GM21528 (cell line): ENCODE measurements around the gene KCNQ1.

ENCODE experiments used
- ATAC-seq: cut with Tn5 transposase; IDR thresholded peaks from one replicate; pipeline ENCODE4 v1.9.1; 2021; ENCODE audit warnings: mild to moderate bottlenecking, moderate library complexity; ENCODE audit not compliant: unreplicated experiment, low FRiP score

The KCNQ1 gene

GRCh38 chr11:2835296-2835695 is 390.5 kb downstream of the KCNQ1 start:
- ATAC-seq, result no peak

GRCh38 chr11:2835751-2836150 is 390.9 kb downstream of the KCNQ1 start:
- no peak for ATAC-seq

- no peak for ATAC-seq
These were observed 391.7 kb downstream of the KCNQ1 start for GRCh38 chr11:2836315-2837095.

- no peak for ATAC-seq
These were observed 392.3 kb downstream of the KCNQ1 start for GRCh38 chr11:2837096-2837601.

- no peak for ATAC-seq
These were observed 392.8 kb downstream of the KCNQ1 start for GRCh38 chr11:2837651-2838050.

- ATAC-seq, result no peak
These were observed 393.3 kb downstream of the KCNQ1 start for GRCh38 chr11:2838091-2838490.

GRCh38 chr11:2838676-2839294 is 394.0 kb downstream of the KCNQ1 start:
- no peak for ATAC-seq

- no peak for ATAC-seq
These were observed 394.7 kb downstream of the KCNQ1 start for GRCh38 chr11:2839395-2839943.

- no peak for ATAC-seq
These were observed 396.8 kb downstream of the KCNQ1 start for GRCh38 chr11:2841411-2842190.

GRCh38 chr11:2842876-2843275 is 398.1 kb downstream of the KCNQ1 start:
- no peak for ATAC-seq

GRCh38 chr11:2843551-2843950 is 398.7 kb downstream of the KCNQ1 start:
- ATAC-seq, result no peak

GRCh38 chr11:2844116-2844842 is 399.5 kb downstream of the KCNQ1 start:
- no peak for ATAC-seq

GRCh38 chr11:2844996-2845395 is 400.2 kb downstream of the KCNQ1 start:
- ATAC-seq, result no peak

GRCh38 chr11:2846056-2846455 is 401.2 kb downstream of the KCNQ1 start:
- no peak for ATAC-seq

GRCh38 chr11:2846470-2846869 is 401.7 kb downstream of the KCNQ1 start:
- no peak for ATAC-seq

- ATAC-seq, result no peak
These were observed 402.8 kb downstream of the KCNQ1 start for GRCh38 chr11:2847561-2847960.

- no peak for ATAC-seq
These were observed 403.7 kb downstream of the KCNQ1 start for GRCh38 chr11:2848497-2848896.

- no peak for ATAC-seq
These were observed 405.4 kb downstream of the KCNQ1 start for GRCh38 chr11:2849994-2850770.

GRCh38 chr11:2853401-2853800 is 408.6 kb downstream of the KCNQ1 start:
- no peak for ATAC-seq
